ACC112 (cell line): ENCODE results near the gene BBOF1.

Source experiments
- H2AFZ ChIP-seq: fragments of 200-600 bp; sonication (generic); one replicate; pipeline ENCODE4 v1.6.0; 2017; ENCODE audit warnings: antibody characterized with exemption, low read length; ENCODE audit not compliant: unreplicated experiment
- H3K27ac ChIP-seq: fragments of 200-600 bp; sonication (generic); 2 replicates; pipeline ENCODE4 v1.5.1; 2014; ENCODE audit warnings: low read depth, mild to moderate bottlenecking, antibody characterized with exemption, low read length, moderate library complexity
- H3K27me3 ChIP-seq: fragments of 200-600 bp; sonication (generic); 2 replicates; pipeline ENCODE4 v1.6.1; 2014; ENCODE audit warnings: mild to moderate bottlenecking, antibody characterized with exemption, low read length, moderate library complexity, mixed read lengths; ENCODE audit not compliant: insufficient read depth
- H3K36me3 ChIP-seq: fragments of 200-600 bp; sonication (generic); 2 replicates; pipeline ENCODE4 v1.6.1; 2016; ENCODE audit warnings: mild to moderate bottlenecking, antibody characterized with exemption, low read length, moderate library complexity, mixed read lengths; ENCODE audit not compliant: insufficient read depth
- H3K4me1 ChIP-seq: fragments of 200-600 bp; sonication (generic); one replicate; pipeline ENCODE4 v1.6.1; 2016; ENCODE audit warnings: low read length, mixed read lengths; ENCODE audit not compliant: insufficient read depth, unreplicated experiment, control insufficient read depth
- H3K4me3 ChIP-seq: fragments of 200-600 bp; sonication (generic); 2 replicates; pipeline ENCODE4 v1.5.1; 2014; ENCODE audit warnings: mild to moderate bottlenecking, low read depth, low read length
- H3K79me2 ChIP-seq: fragments of 200-600 bp; sonication (generic); one replicate; pipeline ENCODE4 v1.6.0; 2016; ENCODE audit warnings: low read length; ENCODE audit not compliant: control insufficient read depth, unreplicated experiment, insufficient read depth

The BBOF1 gene

DNA sequence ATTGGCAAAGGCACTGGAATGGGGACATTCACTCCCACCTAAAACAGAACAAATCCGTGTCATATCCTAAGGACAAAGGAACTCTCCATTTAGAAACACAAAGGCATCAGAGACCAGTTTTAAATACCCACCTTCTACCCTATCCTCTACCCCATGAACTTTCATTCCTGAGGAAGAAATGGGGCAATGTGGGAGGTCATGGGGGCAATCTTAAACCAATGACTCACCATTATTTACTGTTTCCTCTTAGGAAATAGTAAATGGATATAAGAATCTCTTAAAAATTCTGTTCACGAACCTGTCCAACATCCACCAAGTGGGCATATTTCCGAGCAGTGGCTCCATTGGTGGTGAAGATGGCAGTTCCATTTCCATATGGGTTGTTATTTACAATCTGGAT, 45.7 kb downstream of the BBOF1 start:
- no peaks in the 10 kb centered on the region for H3K36me3 ChIP-seq
- H3K4me1 ChIP-seq = peaks cover 40% of the 10 kb centered on the region
- H3K79me2 ChIP-seq = no peaks in the 10 kb centered on the region
- peak overlapping the region; percentile 68 for H3K27ac ChIP-seq
- H2AFZ ChIP-seq = no peak overlapping the region
- H3K27me3 ChIP-seq = no peaks in the 10 kb centered on the region
- peak overlapping the region; percentile 9; the same call in 1 of the 2 replicates for H3K4me3 ChIP-seq

DNA sequence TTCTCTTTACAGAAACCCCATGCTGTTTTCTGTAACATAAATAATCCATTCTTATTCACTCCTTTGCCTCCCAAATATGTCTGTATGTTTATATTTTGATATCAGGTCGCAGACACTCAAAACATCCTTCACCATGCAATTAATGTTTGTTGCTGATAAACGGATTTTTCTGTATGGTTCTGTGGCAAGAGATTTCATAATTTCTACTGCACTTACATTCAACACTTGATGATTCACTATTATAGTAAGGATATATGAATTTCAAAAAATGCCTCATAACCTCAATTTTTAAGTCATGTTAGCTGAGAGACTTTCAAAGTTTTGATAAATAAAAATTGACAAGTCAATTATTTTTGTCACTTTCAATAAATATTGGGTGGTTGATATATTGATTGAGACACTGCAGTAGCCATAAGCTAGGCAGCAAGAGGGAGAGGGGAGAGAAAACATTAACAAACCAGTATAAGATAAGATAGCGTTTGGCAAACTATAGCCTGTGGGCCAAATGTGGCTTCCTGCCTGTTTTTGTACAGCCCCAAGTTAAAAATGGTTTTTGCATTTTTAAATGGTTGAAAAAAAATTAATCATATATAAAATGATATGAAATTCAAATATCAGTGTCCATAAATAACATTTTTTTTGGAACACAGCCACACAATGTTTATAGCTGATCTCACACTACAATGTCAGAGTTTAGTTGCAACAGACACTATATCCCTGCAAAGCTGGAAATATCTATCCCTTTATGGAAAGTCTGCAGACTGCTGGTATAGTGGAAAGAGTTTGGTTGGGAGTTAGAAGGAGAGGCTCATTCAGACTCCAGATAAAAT, 46.8 kb downstream of the BBOF1 start:
- Histone ChIP-seq H2AFZ (no peak overlapping the region), H3K4me1 (peaks cover 40% of the 10 kb centered on the region), H3K27ac (peak overlapping the region; percentile 68), H3K79me2 (no peaks in the 10 kb centered on the region), H3K4me3 (0 out of 2 replicates have a peak overlapping the region, but pooled peaks have one; percentile 3), H3K27me3 (no peaks in the 10 kb centered on the region), H3K36me3 (no peaks in the 10 kb centered on the region)

DNA sequence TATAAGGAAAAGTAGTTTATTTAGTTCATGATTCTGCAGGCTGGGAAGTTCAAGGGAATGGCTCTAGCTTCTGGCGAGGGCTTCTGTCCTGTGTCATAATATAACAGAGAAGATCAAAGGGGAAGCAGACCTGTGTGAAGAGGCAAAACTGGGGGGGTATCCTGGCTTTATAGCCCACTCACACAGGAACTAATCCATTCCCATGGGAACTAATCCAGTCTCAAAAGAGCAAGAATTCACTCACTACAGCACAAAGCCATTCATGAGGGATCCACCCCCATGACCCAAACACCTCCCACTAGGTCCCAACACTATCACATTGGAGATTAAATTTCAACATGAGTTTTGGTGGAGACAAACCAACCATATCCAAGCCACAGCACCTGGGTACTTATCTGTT, 58.3 kb downstream of the BBOF1 start:
- Histone ChIP-seq H3K36me3 (no peaks in the 10 kb centered on the region), H2AFZ (no peak overlapping the region), H3K27me3 (no peaks in the 10 kb centered on the region), H3K27ac (no peak overlapping the region), H3K4me3 (no peak overlapping the region), H3K4me1 (peaks cover 5% of the 10 kb centered on the region), H3K79me2 (no peaks in the 10 kb centered on the region)

DNA sequence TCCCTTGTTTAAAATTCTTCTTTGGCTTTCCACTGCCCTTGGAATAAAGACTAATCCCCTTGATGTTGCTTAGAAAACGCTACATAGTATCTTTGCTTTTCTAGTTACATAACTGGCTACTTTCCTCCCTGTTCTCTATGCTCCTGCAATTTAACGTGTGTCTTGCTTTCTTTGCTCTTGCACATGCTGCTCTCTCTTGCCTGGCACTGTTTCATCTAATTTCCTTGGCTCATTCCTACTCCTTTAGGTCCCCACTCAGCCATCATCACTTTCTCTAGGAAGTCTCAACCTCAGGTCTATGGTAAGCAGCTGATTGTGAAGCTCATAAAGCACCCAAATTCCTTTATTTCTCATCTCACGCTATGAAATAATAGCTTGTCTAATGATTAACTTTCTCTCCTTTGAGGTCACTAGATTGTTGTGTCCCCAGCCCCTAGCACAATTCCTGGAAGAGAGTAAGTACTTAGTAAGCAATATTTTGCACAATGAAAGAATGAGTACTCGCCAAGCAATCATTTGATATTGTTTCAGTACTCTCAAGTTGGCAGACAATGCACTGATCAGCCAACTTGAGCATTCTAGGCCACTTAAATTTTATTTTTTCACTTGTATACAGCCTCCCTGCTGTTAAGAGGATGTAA, 61.8 kb downstream of the BBOF1 start:
- Histone ChIP-seq H3K36me3 (no peaks in the 10 kb centered on the region), H2AFZ (no peak overlapping the region), H3K79me2 (peaks cover 8% of the 10 kb centered on the region), H3K4me3 (no peak overlapping the region), H3K27me3 (no peaks in the 10 kb centered on the region), H3K4me1 (peaks cover 23% of the 10 kb centered on the region), H3K27ac (no peak overlapping the region)

DNA sequence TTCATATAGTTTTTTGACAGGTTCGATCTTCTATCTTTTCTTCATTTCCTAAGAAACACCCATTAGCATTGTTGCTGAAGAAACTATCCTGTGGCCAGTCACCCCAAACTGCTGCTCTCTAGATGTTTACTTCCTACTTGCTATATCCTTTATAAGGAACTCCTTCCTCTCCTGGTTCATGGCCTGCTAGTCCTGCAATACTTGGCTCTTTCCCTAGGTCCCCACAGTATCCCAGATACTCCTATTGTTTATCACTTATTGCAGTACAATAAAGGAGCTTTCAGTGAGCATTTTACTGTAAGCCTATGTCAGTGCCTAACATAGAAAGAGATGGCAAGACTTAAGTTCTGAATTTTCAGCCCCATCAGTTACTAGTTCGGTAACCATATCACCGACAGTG, 62.3 kb downstream of the BBOF1 start:
- H2AFZ ChIP-seq = no peak overlapping the region
- no peaks in the 10 kb centered on the region for H3K36me3 ChIP-seq
- no peaks in the 10 kb centered on the region for H3K27me3 ChIP-seq
- H3K27ac ChIP-seq = no peak overlapping the region
- peaks cover 10% of the 10 kb centered on the region for H3K79me2 ChIP-seq
- H3K4me3 ChIP-seq = no peak overlapping the region
- peaks cover 27% of the 10 kb centered on the region for H3K4me1 ChIP-seq

DNA sequence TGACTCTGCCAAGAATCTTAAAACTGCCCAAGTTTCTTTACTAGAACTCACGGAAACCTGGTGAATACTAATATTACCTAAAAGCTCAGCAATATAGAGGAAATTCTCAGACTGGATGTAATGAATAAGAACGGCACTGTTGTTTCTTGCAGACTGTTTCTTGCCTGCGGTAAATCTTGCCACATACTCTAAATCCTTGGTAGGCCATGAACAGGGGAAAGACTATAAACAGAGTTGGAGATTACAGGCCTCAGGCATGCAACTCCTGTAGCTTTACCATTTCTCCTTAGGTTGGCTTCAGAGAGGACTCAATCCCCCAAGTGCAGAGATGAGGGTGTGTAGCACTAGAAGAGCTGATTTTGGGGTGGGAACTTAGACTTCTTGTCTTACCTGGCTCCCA, 64.0 kb downstream of the BBOF1 start:
- Histone ChIP-seq H3K27me3 (no peaks in the 10 kb centered on the region), H3K27ac (no peak overlapping the region), H3K79me2 (peaks cover 10% of the 10 kb centered on the region), H3K36me3 (no peaks in the 10 kb centered on the region), H3K4me3 (peak overlapping the region; percentile 89), H3K4me1 (peaks cover 27% of the 10 kb centered on the region), H2AFZ (peak overlapping the region; percentile 76)

DNA sequence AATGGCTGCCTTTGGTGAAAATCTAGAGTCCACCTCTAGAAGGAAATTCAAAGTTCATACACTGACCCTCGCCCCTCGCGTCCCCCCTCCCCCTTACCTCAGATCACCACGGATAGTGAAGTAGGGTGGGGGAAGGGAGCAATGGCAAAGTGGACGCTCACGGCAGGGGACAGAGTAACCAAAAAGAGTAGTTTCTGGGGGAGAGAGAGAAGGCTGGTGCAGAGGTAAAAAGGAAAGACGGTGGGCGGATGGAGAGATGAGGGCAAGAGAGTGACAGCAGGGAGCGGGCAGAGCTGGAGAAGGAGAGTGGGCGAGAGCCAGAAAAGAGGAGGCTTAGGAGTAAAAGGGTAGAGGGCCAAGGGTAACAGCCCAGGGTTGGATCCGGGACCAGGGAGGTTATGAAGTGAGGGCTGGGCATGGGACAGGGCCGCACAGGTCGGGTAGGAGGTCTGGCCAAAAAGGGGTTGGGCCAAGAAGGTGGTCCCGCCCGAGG, 64.7 kb downstream of the BBOF1 start:
- Histone ChIP-seq H3K27me3 (no peaks in the 10 kb centered on the region), H3K4me3 (peak overlapping the region; percentile 89), H3K4me1 (peaks cover 27% of the 10 kb centered on the region), H3K27ac (peak overlapping the region; percentile 3; the same call in 1 of the 2 replicates), H2AFZ (peak overlapping the region; percentile 76), H3K36me3 (no peaks in the 10 kb centered on the region), H3K79me2 (peaks cover 11% of the 10 kb centered on the region)

DNA sequence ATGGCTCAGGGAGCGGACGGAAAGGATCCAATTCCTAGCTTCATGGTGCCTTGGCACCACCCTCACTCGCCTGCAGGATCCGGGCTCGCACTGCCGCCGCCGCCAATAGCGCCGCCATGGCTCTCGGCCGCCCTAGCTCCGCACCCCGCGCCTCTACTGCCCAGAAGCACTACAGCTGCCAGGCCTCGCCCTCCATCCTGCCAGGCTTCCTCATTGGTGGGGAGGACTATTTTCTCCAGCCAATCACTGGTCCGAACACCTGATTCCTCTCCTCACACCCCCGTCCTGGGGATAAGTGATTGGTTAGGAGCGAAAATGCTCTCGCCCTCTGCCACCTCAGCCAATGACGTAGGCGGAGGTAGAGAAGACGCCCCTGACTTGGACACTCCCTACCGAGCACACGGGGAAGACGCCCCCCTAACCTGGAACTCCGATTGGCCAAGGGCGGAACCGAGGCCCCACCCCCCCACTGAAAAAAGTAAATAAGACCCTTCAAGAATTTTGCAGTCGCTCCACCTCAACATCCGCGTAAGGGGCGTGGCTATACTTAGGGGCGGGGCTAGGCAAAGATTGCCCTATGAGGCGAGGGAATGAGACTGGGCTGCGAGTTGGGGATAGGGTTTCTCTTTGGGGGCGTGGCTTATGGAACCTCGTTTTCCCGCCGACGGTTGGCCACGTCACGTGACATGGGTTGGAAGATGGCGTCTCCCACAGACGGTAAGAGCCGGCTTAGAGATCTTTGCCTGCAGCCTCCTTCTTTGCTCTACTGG, 65.3 kb downstream of the BBOF1 start, which contains the start of the genes ALDH6A1 and LIN52:
TSS of gene ALDH6A1 (minus strand) at position 177 of the 770 bp plus-strand sequence. CDS start at position 118, 59 bp downstream.
TSS of gene LIN52 (plus strand) at position 680 of the 770 bp plus-strand sequence. CDS start at position 699, 19 bp downstream.
- H2AFZ ChIP-seq = peak within 1 kb of the TSS; percentile 83
- H3K36me3 ChIP-seq = no peaks in the 10 kb centered on the region
- peaks cover 14% of the 10 kb centered on the region for H3K79me2 ChIP-seq
- H3K4me3 ChIP-seq = peak within 1 kb of the TSS; percentile 89
- H3K27ac ChIP-seq = peak within 1 kb of the TSS; percentile 70
- H3K27me3 ChIP-seq = no peaks in the 10 kb centered on the region
- H3K4me1 ChIP-seq = peaks cover 27% of the 10 kb centered on the region

DNA sequence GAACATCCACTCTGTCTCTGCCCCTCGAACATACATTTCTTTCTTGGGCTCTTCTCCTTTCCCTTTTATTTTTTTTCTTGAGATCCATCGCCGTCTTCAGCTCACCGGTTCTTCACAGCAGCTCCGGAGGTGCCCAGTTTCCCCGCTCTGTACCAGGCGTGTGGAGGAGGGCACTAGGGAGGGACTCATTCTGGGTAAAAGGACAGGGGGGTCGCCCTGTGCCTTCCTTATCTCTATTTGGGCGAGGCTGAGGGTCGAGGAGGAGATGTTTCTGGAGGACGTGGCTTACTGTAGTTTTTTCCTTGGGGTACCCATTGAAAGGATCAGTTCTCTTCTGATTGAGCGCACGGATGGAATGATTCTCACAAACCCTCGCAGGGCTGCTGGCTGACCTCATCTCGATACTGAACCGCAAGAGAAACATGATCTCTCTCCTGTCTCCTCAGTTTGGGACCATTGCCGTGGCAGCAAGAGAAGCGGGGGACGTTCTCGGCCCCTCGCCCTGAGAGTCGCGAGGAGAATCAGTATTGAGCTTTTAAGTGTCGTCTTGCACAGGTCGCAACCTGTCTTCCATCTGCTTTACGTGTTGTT, 66.0 kb downstream of the BBOF1 start:
- peaks cover 16% of the 10 kb centered on the region for H3K79me2 ChIP-seq
- H3K4me1 ChIP-seq = peaks cover 27% of the 10 kb centered on the region
- H3K27ac ChIP-seq = peak overlapping the region; percentile 70
- H3K36me3 ChIP-seq = no peaks in the 10 kb centered on the region
- H2AFZ ChIP-seq = peak overlapping the region; percentile 83
- H3K4me3 ChIP-seq = peak overlapping the region; percentile 89
- no peaks in the 10 kb centered on the region for H3K27me3 ChIP-seq

DNA sequence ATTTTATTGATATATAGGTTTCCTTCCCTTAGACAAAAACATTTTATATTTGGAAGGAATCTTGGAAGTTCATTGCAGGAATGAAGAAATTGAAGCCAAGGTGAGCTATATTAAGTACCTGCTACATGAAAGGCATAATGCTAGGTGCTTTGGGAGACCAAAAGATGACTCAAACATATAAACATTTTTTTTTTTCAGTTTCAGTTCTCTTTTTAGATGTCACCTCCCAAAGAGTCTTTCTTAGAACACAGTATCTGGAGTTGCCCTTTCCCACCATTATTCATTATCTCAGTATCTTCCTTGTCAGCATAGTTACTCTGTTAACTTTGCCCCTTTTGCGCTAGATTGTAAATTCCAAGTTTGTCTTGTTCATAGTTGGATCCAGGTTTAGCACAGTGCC, 66.7 kb downstream of the BBOF1 start:
- Histone ChIP-seq H3K4me3 (peak overlapping the region; percentile 89), H3K27ac (peak overlapping the region; percentile 70; the same call in 1 of the 2 replicates), H3K79me2 (peaks cover 16% of the 10 kb centered on the region), H2AFZ (no peak overlapping the region), H3K36me3 (no peaks in the 10 kb centered on the region), H3K4me1 (peaks cover 27% of the 10 kb centered on the region), H3K27me3 (no peaks in the 10 kb centered on the region)
